GM18520 (cell line): ENCODE measurements around the gene AEBP2.

Experiments used
- ATAC-seq: cut with Tn5 transposase; IDR thresholded peaks from one replicate; pipeline ENCODE4 v1.9.1; 2021; ENCODE audit not compliant: unreplicated experiment

Gene AEBP2

DNA sequence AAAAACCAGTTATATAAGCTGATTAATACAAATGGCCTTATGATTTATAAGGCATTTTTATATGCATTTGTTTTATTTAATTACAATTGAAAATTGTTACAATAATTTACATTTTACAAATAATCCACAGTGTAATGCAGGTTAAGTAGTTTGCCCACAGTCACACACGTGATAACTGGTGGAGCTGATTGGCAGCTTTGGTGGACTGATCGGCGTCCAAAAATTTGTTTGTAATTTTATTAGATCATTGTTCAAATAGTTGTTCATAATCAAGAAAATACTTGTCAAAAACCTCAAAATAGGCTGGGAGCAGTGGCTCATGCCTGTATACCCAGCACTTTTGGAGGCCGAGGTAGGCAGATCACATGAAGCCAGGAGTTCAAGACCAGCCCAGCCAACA is 59.7 kb downstream of the AEBP2 start:
- no peak for ATAC-seq

- ATAC-seq: no peak
These were observed 67.2 kb downstream of the AEBP2 start for GRCh38 chr12:19506497-19506896.

DNA sequence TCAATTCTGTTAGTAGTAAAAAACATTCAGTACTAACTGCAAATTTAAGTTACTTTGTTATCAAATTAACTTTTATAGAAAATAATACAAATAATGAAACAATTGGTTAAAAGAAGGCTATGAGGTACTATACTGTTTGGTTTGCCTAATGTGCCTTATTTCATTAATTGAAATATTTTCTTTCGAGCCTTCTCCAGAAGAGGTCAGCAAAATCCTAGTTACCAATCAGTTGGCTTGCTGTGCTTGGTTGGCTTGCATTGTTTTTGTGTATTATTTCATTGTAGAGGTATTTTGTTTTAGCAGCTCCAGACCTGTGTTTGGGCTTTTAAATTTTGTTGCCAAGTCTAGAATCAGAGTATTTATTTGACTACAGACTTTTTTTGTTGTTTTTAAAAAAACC is 68.5 kb downstream of the AEBP2 start:
- no peak for ATAC-seq

DNA sequence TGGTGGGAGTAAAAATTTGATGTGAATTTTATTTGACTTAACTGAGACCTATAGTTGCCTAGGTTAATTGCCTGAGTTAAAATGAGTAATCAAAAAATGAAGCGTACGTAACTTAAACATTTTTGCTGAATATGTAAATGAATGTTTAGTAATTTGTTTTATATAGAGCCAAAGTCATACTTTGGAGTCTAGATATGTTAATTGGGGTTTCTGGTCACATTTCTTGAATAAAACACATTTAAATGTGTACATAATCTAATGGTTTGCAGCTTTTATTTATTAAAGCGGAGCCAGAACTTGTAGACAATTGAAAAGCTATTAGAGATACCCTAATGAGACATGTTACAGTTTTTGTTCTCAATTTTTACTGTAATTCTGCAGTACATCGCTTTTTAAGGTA is 71.2 kb downstream of the AEBP2 start:
- ATAC-seq: no peak

DNA sequence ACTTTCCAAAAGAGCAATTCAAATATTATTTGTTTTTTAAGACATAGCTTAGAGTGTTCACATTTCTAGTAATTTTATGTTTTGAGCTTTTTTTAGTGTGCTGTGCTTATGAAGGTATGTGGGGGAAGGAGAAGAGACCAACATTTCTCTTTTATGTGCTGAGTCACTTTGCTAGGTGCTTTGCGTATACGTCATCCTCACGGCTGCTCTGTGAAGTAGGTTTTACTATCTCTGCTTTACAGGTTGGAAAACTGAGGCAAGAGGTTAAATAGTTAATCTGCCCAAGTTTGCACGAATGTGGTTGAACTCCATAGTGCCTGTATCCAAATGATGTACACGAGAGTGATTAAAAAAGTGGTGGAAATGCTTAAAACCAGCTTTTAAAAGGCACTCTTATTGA is 75.9 kb downstream of the AEBP2 start:
- no peak for ATAC-seq

DNA sequence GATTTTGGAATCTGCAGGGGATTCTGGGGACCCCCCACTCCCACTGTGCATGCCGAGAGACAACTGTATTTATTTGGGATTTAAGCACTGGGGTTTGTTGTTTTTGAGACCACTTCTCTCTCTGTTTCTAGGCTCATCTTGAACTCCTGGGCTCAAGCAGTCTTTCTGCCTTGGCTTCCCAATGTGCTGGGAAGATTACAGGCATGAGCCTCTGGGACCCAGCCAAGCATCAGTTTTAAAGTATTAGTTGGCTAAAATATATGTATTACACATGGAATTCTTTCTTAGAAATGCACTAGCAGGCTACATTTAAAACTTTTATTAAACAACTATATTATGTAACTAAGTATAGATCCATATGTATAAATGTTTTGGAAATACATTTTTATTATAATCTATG is 78.3 kb downstream of the AEBP2 start:
- ATAC-seq: no peak

DNA sequence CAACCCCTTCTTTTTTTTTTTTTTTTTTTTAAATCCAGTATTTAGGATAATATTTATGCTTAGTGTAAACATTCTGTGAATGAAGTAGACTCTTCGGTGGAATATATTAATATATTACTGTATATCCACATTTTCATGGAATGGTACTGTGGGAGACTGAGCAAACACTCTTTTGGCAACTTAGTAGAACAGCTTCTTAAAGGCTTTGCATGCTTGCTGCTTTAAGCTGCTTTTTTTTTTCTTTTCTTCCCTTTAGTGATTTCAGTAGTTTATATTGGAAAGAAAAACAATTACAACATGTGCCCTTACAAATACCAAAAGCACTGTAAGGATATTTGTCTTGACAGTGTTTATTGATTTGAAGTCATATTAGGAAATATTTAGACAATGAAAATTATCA is 78.9 kb downstream of the AEBP2 start:
- ATAC-seq: no peak

- no peak for ATAC-seq
These were observed 81.5 kb downstream of the AEBP2 start for GRCh38 chr12:19520646-19521415.

GRCh38 chr12:19525274-19525673 is 86.0 kb downstream of the AEBP2 start:
- ATAC-seq: no peak

DNA sequence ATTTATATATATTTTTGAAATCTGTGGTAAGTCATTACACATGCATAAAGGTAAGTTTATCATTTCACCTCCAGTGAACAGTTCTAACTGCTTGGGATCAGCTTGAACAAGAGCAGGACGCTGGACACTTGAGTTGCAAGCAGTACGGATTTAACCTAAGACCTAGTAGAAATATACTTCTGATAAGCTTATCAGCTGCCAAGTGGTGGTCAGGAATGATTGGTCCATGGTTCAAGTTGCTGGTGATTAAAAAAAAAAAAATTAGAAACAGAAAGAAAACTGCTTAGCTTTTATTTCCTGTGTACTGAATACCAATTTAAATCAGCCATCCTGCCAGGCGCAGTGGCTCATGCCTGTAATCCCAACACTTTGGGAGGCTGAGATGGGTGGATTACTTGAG is 88.6 kb downstream of the AEBP2 start:
- ATAC-seq: no peak

GRCh38 chr12:19528750-19529149 is 89.5 kb downstream of the AEBP2 start:
- no peak for ATAC-seq

GRCh38 chr12:19529951-19530636 is 90.8 kb downstream of the AEBP2 start:
- no peak for ATAC-seq

DNA sequence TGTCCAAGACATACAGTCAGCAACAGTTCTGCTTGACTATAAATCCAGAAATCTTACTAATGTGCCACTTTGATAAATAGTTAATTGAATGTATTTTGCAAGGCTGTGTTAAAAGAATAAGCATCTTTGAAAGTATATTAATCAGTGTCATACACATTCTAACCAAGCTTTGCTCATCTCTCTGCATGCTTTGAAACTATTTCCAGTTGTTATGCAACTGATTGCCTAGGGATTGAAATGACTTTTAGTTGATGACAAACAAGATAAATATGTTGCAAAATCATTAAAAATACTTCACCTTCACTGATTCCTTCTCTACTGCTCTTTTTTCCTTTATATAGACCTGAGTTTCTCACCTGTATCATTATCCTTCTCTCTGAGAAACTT is 91.3 kb downstream of the AEBP2 start:
- ATAC-seq: no peak

DNA sequence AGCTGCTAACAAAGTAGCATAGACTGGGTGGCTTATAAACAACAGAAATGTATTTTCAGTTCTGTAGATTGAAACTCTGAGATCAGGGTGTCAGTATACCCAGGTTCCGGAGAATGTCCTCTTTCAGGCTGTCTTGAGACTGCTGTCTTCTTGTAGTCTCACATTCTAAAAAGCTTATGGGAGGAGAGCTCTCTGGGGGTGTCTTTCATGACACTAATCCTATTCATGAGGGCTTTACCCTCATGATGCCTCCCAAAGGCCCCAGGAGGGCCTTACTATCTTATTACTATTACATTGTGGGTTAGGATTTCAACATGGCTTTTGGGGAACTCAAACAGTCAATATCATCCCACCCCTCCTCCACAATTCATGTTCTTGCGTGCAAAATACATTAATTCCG is 94.3 kb downstream of the AEBP2 start:
- no peak for ATAC-seq

DNA sequence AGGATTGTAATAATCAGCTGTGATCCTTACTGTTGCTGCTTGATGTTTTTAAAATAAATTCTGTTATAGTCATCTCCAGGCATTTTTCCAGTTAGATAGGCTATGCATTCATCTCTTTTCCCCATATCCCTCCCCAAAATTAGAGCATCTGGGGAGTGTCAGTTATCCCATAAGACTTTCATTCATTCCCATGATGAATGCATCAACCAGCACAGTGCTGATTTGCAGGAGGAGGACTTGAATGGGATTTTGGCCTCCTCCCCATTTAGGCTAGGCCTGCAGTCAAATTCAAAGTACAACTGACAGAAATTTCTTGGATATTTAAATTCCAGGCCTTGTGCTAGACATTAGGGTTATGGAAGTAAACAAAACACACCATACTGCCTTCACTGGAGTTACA is 99.8 kb downstream of the AEBP2 start:
- no peak for ATAC-seq

- ATAC-seq: no peak
These were observed 100.5 kb downstream of the AEBP2 start for GRCh38 chr12:19539836-19540235.

GRCh38 chr12:19542606-19543005 is 103.3 kb downstream of the AEBP2 start:
- ATAC-seq: no peak

GRCh38 chr12:19544353-19544752 is 105.1 kb downstream of the AEBP2 start:
- ATAC-seq: no peak

DNA sequence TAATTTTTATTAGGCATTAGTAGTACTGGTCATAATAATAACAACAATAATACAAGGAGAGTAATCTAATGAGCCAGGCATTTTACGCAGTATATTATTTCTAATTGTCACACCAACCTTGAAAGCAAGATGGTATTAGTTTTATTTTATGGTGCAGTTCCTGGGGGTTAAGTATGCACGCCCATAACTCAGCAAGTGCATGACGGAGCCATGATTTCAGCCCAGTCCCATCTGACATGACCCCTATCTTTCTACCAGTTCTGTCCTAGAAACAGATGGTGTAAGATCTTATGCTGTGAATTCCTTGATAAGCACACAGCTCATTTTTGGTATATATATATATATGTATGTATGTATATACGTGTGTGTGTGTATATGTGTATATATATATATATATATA is 106.0 kb downstream of the AEBP2 start:
- ATAC-seq: no peak

DNA sequence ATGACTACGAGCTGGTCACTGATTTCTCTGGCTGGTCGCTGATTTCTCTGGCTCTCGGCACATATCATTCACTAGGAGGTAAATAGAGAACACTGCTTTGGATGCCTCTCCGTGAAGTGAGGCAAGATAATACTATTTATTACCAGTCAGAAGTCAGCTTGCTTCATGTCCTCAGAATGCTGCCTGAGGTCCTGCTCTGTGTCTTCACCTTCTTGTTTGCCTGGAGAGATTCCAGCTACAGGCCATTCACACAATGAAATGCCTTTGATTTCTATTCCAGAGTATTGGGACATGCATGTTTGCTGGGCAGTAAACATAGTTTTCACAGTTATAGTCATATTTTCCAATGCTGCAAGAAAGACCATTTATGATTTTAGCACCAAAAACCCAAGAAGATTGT is 106.7 kb downstream of the AEBP2 start:
- no peak for ATAC-seq

GRCh38 chr12:19546611-19547162 is 107.4 kb downstream of the AEBP2 start:
- no peak for ATAC-seq

DNA sequence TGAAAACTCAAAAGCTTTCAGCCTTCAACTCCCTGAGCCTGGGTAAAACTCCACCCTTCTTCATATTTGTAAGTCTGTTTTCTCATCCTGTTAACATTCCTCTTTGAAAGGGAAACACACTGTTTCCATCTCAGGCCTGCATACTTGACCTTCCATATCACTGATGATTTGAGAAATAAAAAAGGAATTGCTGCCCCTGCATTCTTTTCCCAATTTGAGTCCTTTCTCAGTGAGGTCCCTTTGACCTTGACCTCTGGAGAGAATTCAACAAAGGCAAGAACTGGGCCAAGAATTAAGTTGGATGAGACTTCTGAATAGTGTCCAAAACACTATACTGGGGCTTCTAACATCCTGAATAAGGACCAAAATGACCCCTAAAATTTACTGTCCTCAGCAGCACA is 108.0 kb downstream of the AEBP2 start:
- no peak for ATAC-seq
